Testis (tissue), 3 donors: ENCODE results near the gene ADAMTS7. TPM values are rescaled to one million over a fixed set of nuclear protein-coding genes. Genes with fewer than 3 reads are reported as not detected.
"Not testable (repeated sequence)": the region's sequence is repeated elsewhere in the genome, so short reads cannot be mapped to it uniquely, and the experiment has no call there.

ENCODE experiments used
- DNase-seq: peaks from one replicate; pipeline ENCODE4 v3.0.0-alpha.2; 2019
- H3K27ac ChIP-seq, 2 donors: fragments of 200-600 bp; sonication (generic); one replicate each; pipeline ENCODE4 v1.5.1; 2019
- H3K27me3 ChIP-seq: fragments of 200-600 bp; sonication (generic); one replicate; pipeline ENCODE4 v1.5.1; 2019
- H3K36me3 ChIP-seq: fragments of 200-600 bp; sonication (generic); one replicate; pipeline ENCODE4 v1.5.1; 2017; ENCODE audit warnings: low read depth; ENCODE audit errors: missing control alignments
- H3K4me1 ChIP-seq: fragments of 200-600 bp; sonication (generic); one replicate; pipeline ENCODE4 v1.5.1; 2019
- H3K4me3 ChIP-seq, 2 donors: fragments of 200-600 bp; sonication (generic); one replicate each; pipeline ENCODE4 v1.5.1; 2017 to 2019
- H3K9me3 ChIP-seq: fragments of 200-600 bp; sonication (generic); one replicate; pipeline ENCODE4 v1.5.1; 2017
- POLR2A ChIP-seq: fragments of 450-650 bp; IDR thresholded peaks from one replicate; pipeline ENCODE4 v1.6.1; 2017; ENCODE audit warnings: antibody characterized with exemption, mild to moderate bottlenecking, moderate library complexity
- WGBS, 2 donors: methylation state at CpG; one replicate each; pipeline ENCODE4 v1.1.5; 2018; 5-methylcytosine and 5-hydroxymethylcytosine counted together
- intact Hi-C: fragments of 100-400 bp; cut with DNase I; formaldehyde crosslinking; loops from one replicate; pipeline ENCODE4 v1.15.1; 2023; ENCODE audit warnings: low total_unique reads
- polyA plus RNA-seq: library from polyadenylated mRNA; stranded (reverse); fragments of 350-450 nt; fragmentation: Illumina TruSeq; extraction: RNeasy Lipid Tissue Mini Kit (QIAGEN cat#74804); gene quantifications from one replicate; pipeline ENCODE4 v1.2.3, GENCODE V29; 2014; ENCODE audit warnings: low read depth, low replicate concordance; ENCODE audit not compliant: insufficient read depth
- total RNA-seq, 2 donors: library from RNA; depleted of rRNA; stranded (reverse); fragments of >200 nt; gene quantifications; one replicate each; pipeline ENCODE4 v1.2.3, GENCODE V29; 2016
- TF ChIP-seq, protein P1 (sequence below), 3 experiments: fragments of 450-650 bp in 2 of 3; fragments of 200-600 bp in 1 of 3; sonication (generic) in 1 of 3; IDR thresholded peaks; one replicate each; pipeline ENCODE4 v1.5.1; 2016 to 2019; ENCODE audit warnings: antibody characterized with exemption in 3 of 3, mild to moderate bottlenecking in 2 of 3, moderate library complexity in 1 of 3

ADAMTS7 gene
- total and polyA plus RNA-seq, 3 donors from 2014 or later = 5.7 to 11.9 (median 11.6) TPM

DNA sequence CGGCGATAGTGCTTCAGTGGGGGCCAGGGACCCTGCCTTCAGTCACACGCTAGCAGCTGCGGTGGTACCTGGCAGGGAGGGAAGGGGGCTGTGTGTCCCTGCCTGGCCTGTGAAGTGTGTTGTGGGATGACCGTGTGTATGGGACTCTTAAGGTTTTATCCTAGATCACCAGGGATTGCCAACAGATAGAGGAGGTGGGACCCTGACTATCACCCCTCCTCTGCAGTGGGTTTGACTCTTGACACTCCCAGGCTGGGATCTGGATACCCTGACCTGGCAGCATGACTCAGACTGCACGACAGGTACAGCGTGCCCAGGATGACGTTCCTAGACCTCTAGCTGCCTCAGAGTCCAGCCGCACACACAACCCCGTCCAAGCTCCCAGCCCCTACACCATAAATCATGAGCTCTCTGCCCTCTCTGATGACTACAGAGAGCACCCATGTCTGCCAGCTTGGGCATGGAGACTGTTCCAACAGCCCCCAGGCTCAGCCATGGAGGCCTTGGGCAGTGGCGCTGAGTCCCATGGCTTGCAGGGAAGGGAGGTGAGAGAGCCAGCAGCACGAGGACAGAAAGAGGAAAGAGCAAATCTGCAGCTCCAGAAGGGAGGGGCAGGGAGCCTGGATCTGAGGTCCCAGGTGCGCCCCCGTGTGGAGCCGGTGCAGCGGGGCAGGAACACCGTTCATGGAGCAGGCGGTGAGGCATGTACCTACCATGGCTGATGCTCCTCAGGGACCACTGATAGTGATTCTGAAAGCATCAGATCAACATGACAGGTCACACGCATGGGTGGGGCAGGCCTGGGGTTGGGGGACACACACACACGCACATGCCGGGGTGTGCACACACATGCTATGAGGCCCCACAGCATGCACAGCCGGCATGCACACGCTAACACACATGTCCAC lies 71.0 kb downstream of the ADAMTS7 start:
- 58 to 60% methylated on average over 19 to 21 of the region's 23 CpGs for WGBS, 2 donors
- Histone ChIP-seq H3K36me3 (no peaks in the 10 kb centered on the region), H3K4me1 (no peaks in the 10 kb centered on the region), H3K27me3 (no peaks in the 10 kb centered on the region), H3K4me3 (no peak overlapping the region), H3K27ac (no peak overlapping the region), H3K9me3 (no peaks in the 10 kb centered on the region)
- TF ChIP-seq, protein P1, sequence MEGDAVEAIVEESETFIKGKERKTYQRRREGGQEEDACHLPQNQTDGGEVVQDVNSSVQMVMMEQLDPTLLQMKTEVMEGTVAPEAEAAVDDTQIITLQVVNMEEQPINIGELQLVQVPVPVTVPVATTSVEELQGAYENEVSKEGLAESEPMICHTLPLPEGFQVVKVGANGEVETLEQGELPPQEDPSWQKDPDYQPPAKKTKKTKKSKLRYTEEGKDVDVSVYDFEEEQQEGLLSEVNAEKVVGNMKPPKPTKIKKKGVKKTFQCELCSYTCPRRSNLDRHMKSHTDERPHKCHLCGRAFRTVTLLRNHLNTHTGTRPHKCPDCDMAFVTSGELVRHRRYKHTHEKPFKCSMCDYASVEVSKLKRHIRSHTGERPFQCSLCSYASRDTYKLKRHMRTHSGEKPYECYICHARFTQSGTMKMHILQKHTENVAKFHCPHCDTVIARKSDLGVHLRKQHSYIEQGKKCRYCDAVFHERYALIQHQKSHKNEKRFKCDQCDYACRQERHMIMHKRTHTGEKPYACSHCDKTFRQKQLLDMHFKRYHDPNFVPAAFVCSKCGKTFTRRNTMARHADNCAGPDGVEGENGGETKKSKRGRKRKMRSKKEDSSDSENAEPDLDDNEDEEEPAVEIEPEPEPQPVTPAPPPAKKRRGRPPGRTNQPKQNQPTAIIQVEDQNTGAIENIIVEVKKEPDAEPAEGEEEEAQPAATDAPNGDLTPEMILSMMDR (IDR thresholded peaks at IDR 0.05) = peak in 1 of 3 experiments; percentile 26
- TF ChIP-seq POLR2A = no peak
- peak; percentile 77 for DNase-seq
- intact Hi-C loops = no loop called here

DNA sequence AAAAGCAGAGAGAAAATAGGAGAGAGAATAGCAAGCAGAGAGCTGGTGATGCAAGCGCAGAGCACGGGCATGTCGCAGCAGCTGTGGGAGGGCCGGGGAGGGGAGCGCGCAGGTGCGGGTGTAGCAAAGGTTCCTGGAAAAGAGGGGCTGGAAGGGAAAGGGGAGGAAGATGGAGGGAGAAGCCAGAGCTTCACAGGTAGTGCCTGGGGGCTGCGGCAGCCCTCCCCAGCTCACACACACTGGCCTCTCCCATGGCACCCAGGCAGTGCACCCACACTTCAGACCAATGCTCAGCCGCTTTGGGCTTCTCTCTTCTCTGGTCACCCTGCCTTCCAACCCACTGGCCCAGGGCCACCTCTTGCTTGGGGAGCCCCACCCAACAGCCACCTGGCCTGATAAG lies 72.1 kb downstream of the ADAMTS7 start:
- no peak for TF ChIP-seq POLR2A
- TF ChIP-seq, protein P1 (IDR thresholded peaks at IDR 0.05) = no peak
- H3K9me3 ChIP-seq = no peaks in the 10 kb centered on the region
- H3K4me1 ChIP-seq = no peaks in the 10 kb centered on the region
- H3K36me3 ChIP-seq = no peaks in the 10 kb centered on the region
- intact Hi-C loops = no loop called here
- 83 to 94% methylated on average over 9 of the region's 9 CpGs for WGBS, 2 donors
- no peak overlapping the region for H3K27ac ChIP-seq
- DNase-seq = no peak
- no peak overlapping the region for H3K4me3 ChIP-seq
- no peaks in the 10 kb centered on the region for H3K27me3 ChIP-seq

DNA sequence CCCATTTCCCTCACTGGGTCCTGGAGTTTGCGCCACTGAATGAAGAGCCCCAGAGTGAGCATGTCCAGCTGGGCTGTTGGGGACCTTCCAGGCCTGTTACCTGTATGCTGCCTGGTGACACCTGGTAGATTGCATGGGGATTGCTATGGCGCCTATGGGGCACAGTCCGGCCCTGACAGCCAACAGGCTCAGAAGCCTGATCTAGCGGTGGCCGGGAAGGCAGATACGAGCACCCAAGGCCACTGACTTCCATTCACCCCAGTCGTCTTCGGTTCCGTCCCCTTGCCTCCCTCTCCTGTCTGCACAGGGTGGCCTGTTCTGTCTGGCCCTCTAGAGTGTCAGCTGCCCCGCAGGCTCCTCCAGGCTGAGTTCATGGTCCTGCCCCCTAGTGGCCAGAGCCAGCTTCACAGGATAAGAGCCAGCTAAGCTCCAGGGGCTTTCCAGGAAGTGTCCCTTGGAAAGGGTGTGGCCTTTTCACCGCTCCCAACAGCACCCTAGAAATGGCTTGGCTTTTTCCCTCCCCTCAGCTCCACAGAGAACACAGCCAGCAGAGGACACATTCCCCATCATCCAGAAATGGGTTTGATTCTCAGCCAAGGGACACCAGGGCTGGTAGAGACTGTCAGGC lies 73.2 kb downstream of the ADAMTS7 start:
- H3K4me3 ChIP-seq, H3K4me1 ChIP-seq, H3K27ac ChIP-seq, intact Hi-C loops, DNase-seq, H3K9me3 ChIP-seq, H3K27me3 ChIP-seq, H3K36me3 ChIP-seq: not testable (repeated sequence)
- TF ChIP-seq, protein P1 (IDR thresholded peaks at IDR 0.05) = peak in 2 of 3 experiments; percentile 27 to 29
- 60 to 74% methylated on average over 9 to 11 of the region's 11 CpGs for WGBS, 2 donors

DNA sequence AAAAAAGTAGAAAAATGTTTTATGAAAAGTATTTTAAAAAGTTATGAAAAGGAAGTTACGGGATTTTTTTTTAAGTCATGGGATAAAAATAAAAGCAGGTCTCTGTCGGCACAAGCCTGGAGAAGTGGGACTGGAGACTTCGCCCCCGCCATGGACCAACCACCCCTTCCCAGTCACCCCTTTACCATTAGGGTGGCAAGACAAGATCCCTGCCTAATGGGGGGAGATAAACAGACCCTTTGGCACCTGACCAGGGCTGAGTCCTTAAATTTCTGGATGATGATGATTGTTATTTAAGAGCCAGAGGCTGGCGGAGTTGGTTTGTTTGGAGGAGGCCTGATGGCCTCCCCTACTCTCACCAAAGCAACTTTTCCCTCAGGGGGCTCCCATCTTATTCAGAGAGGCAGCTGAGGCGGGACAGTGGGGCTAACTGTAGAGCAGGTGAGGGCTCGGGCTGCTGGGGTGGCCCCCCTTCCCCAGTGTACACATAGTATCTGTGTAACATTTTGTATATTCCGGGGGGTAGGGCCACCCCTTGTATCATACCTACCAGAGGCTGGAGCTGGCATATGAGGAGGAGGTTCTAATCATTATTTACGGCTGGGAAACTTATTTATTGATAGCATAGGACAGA lies 74.0 kb downstream of the ADAMTS7 start:
- Histone ChIP-seq H3K4me1 (no peaks in the 10 kb centered on the region), H3K4me3 (no peak overlapping the region), H3K27ac (no peak overlapping the region), H3K9me3 (no peaks in the 10 kb centered on the region), H3K27me3 (no peaks in the 10 kb centered on the region), H3K36me3 (no peaks in the 10 kb centered on the region)
- no peak for TF ChIP-seq POLR2A
- TF ChIP-seq, protein P1 (IDR thresholded peaks at IDR 0.05) = no peak
- no peak for DNase-seq
- intact Hi-C loops = no loop called here
- 78 to 80% methylated on average over 9 of the region's 9 CpGs for WGBS, 2 donors

DNA sequence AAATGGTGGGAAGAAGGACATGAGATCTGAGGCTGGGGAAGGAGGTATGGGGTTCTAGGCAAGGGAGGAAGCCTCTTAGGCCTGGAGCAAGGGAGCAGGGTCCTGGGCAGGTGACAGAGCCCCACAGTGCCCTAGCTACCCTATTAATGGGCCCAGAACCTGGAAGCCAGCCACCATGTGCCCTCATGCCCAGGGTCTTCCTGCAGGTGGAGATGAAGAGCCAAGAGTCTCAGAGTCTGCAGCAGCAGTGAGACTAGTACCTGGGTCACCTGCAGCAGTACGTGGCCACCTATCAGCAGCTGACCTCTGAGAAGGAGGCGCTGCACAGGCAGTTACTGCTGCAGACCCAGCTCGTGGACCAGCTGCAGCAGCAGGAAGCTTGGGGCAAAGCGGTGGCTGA lies 75.0 kb downstream of the ADAMTS7 start:
- DNase-seq, H3K27ac ChIP-seq, H3K9me3 ChIP-seq, H3K4me1 ChIP-seq, intact Hi-C loops, H3K4me3 ChIP-seq, H3K36me3 ChIP-seq, H3K27me3 ChIP-seq: not testable (repeated sequence)
- WGBS, 2 donors = 83 to 90% methylated on average over 3 to 4 of the region's 4 CpGs
